ENCODE data around the gene TLN1.

DNA sequence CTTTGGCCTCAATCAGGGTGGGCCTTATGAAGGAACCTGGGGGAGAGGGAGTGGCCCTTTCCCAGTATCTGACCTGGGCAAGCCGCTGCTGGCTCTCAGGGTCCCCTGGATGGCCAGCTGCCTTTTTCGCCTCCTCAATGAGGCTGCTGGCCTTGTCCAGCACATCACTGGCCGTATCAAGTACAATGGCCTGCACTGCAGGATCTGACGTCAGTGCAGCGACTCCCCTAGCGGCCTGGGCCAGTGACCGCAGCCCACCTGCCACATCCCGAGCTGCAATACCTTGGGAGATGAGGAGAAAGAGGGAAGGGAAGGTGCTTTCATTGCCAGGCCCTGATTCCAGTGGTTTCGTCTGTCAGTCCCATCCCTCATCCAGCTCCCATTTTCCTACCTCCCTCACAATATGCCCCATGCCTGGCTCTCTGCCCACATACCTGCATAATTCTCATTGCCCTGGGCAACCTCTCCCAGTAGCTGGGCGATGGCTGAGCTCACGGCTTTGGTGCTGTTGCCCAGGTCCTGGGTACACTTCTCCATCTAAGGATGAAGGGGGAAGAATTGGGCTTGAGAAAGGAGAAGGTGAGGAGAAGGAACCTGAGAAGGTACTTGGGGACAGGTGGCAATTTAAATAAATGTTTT lies 19.1 kb downstream of the TLN1 start:
- TF ChIP-seq POLR2A (IDR thresholded peaks at IDR 0.05) = no peak
- TF ChIP-seq, protein P1, sequence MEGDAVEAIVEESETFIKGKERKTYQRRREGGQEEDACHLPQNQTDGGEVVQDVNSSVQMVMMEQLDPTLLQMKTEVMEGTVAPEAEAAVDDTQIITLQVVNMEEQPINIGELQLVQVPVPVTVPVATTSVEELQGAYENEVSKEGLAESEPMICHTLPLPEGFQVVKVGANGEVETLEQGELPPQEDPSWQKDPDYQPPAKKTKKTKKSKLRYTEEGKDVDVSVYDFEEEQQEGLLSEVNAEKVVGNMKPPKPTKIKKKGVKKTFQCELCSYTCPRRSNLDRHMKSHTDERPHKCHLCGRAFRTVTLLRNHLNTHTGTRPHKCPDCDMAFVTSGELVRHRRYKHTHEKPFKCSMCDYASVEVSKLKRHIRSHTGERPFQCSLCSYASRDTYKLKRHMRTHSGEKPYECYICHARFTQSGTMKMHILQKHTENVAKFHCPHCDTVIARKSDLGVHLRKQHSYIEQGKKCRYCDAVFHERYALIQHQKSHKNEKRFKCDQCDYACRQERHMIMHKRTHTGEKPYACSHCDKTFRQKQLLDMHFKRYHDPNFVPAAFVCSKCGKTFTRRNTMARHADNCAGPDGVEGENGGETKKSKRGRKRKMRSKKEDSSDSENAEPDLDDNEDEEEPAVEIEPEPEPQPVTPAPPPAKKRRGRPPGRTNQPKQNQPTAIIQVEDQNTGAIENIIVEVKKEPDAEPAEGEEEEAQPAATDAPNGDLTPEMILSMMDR (IDR thresholded peaks at IDR 0.05) = no peak
- TF ChIP-seq POLR2AphosphoS5 (IDR thresholded peaks at IDR 0.05) = no peak

Data from suprapubic skin (tissue), 4 donors.